Fibroblast of lung (primary cell): Measurements from ENCODE around the gene EPAS1. TPM values are rescaled to one million over a fixed set of nuclear protein-coding genes. Genes with fewer than 3 reads are reported as not detected.

Experiments
- DNase-seq, 2 donors: peaks; one replicate each; pipeline versions ENCODE4 v3.0.0 to v3.0.0-alpha.2; 2010; ENCODE audit warnings: low read depth in 2 of 2
- H2AFZ ChIP-seq: 2 replicates; pipeline ENCODE4 v1.5.1; 2012; ENCODE audit warnings: low read length, control low read depth, inconsistent platforms
- H3K27ac ChIP-seq: 2 replicates; pipeline ENCODE4 v1.5.1; 2011; ENCODE audit warnings: low read length, control low read depth; ENCODE audit not compliant: insufficient read depth
- H3K27me3 ChIP-seq: 2 replicates; pipeline ENCODE4 v1.5.1; 2011; ENCODE audit warnings: mild to moderate bottlenecking, low read length; ENCODE audit not compliant: control insufficient read depth, insufficient read depth
- H3K36me3 ChIP-seq: 2 replicates; pipeline ENCODE4 v1.5.1; 2011; ENCODE audit warnings: low read length; ENCODE audit not compliant: control insufficient read depth, insufficient read depth
- H3K4me1 ChIP-seq: 2 replicates; pipeline ENCODE4 v1.5.1; 2011; ENCODE audit warnings: low read length; ENCODE audit not compliant: control insufficient read depth, insufficient read depth; ENCODE audit errors: extremely low read depth
- H3K4me2 ChIP-seq: 2 replicates; pipeline ENCODE4 v1.5.1; 2011; ENCODE audit warnings: low read length, control low read depth; ENCODE audit not compliant: insufficient read depth; ENCODE audit errors: extremely low read depth
- H3K4me3 ChIP-seq, 4 experiments: fragments of 200-600 bp in 1 of 4; sonication (generic) in 1 of 4; replicated peaks in 1 of 4; 2 replicates each; pipeline ENCODE4 v1.5.1; 2011 to 2016; ENCODE audit warnings: low read length in 4 of 4, low read depth in 3 of 4, mild to moderate bottlenecking in 3 of 4, control low read depth in 2 of 4, inconsistent platforms in 1 of 4, mixed read lengths in 1 of 4; ENCODE audit not compliant: insufficient read depth in 1 of 4; ENCODE audit errors: control extremely low read depth in 1 of 4
- H3K79me2 ChIP-seq: 2 replicates; pipeline ENCODE4 v1.5.1; 2012; ENCODE audit warnings: mild to moderate bottlenecking, low read length, inconsistent platforms; ENCODE audit not compliant: control insufficient read depth, insufficient read depth
- H3K9ac ChIP-seq: 2 replicates; pipeline ENCODE4 v1.5.1; 2011; ENCODE audit warnings: mild to moderate bottlenecking, low read length, control low read depth; ENCODE audit not compliant: insufficient read depth
- H3K9me3 ChIP-seq: 2 replicates; pipeline ENCODE4 v1.5.1; 2012; ENCODE audit warnings: low read depth, low read length; ENCODE audit not compliant: control insufficient read depth, insufficient read depth
- H4K20me1 ChIP-seq: 2 replicates; pipeline ENCODE4 v1.5.1; 2011; ENCODE audit warnings: low read length; ENCODE audit not compliant: control insufficient read depth, insufficient read depth; ENCODE audit errors: extremely low read depth
- CTCF ChIP-seq, 2 donors: IDR thresholded peaks in 1 of 2; conservative IDR thresholded peaks in 1 of 2; 1 replicate in 1 of 2; 2 replicates in 1 of 2; pipeline ENCODE4 v1.5.1; 2011 to 2012; ENCODE audit warnings: low read length in 2 of 2, control low read depth in 1 of 2, inconsistent platforms in 1 of 2, low read depth in 1 of 2, mild to moderate bottlenecking in 1 of 2
- EZH2 ChIP-seq: IDR thresholded peaks from 2 replicates; pipeline ENCODE4 v1.5.1; 2012; ENCODE audit warnings: low read length, control low read depth, mild to moderate bottlenecking; ENCODE audit errors: missing control alignments
- polyA plus RNA-seq, 2 donors: library from polyadenylated mRNA; depleted of rRNA in 1 of 2; stranded (reverse) in 1 of 2; unstranded in 1 of 2; fragments of >200 nt; gene quantifications; 2 replicates each; pipeline ENCODE4 v1.2.1, GENCODE V29; 2011 to 2012; ENCODE audit warnings: missing spikeins in 1 of 2
- total RNA-seq: library from RNA; depleted of rRNA; stranded (reverse); fragments of >200 nt; gene quantifications from 2 replicates; pipeline ENCODE4 v1.2.1, GENCODE V29; 2014

EPAS1 gene
- total and polyA plus RNA-seq, 2 donors (not counting 1 experiment from before 2014, with no cell fraction given), result 120 to 941 TPM

- Histone ChIP-seq H3K27ac (no peak overlapping the region), H4K20me1 (peaks cover 2% of the 10 kb centered on the region), H3K9me3 (no peaks in the 10 kb centered on the region), H3K79me2 (peaks cover 89% of the 10 kb centered on the region), H2AFZ (no peak overlapping the region), H3K36me3 (no peaks in the 10 kb centered on the region), H3K4me1 (peaks cover 20% of the 10 kb centered on the region), H3K9ac (no peak overlapping the region), H3K4me2 (no peak overlapping the region), H3K27me3 (no peaks in the 10 kb centered on the region), H3K4me3 (no peak overlapping the region)
- TF ChIP-seq CTCF (conservative IDR thresholded peaks at IDR 0.05 in 1 of 2, IDR thresholded peaks at IDR 0.05 in 1 of 2; ENCODE audit: low read depth in 1 of 2, low read length in 2 of 2) (no peak), EZH2 (no peak)
- DNase-seq, result no peak
Observed at GRCh38 chr2:46305187-46305586, 8.0 kb downstream of the EPAS1 start.

GRCh38 chr2:46305767-46306166 is 8.6 kb downstream of the EPAS1 start:
- Histone ChIP-seq H3K27me3 (no peaks in the 10 kb centered on the region), H3K9me3 (no peaks in the 10 kb centered on the region), H2AFZ (no peak overlapping the region), H3K4me3 (no peak overlapping the region), H3K36me3 (no peaks in the 10 kb centered on the region), H3K27ac (no peak overlapping the region), H3K4me1 (peaks cover 20% of the 10 kb centered on the region), H3K9ac (no peak overlapping the region), H3K79me2 (peaks cover 86% of the 10 kb centered on the region), H3K4me2 (no peak overlapping the region), H4K20me1 (peaks cover 2% of the 10 kb centered on the region)
- TF ChIP-seq EZH2 (no peak), CTCF (conservative IDR thresholded peaks at IDR 0.05 in 1 of 2, IDR thresholded peaks at IDR 0.05 in 1 of 2; ENCODE audit: low read depth in 1 of 2, low read length in 2 of 2) (no peak)
- no peak for DNase-seq

GRCh38 chr2:46306330-46306751 is 9.1 kb downstream of the EPAS1 start:
- H3K4me2 ChIP-seq, result no peak overlapping the region
- TF ChIP-seq CTCF (conservative IDR thresholded peaks at IDR 0.05 in 1 of 2, IDR thresholded peaks at IDR 0.05 in 1 of 2; ENCODE audit: low read depth in 1 of 2, low read length in 2 of 2) (no peak), EZH2 (no peak)
- H3K4me3 ChIP-seq, result no peak overlapping the region
- no peaks in the 10 kb centered on the region for H3K36me3 ChIP-seq
- peaks cover 2% of the 10 kb centered on the region for H4K20me1 ChIP-seq
- no peak overlapping the region for H3K27ac ChIP-seq
- H2AFZ ChIP-seq, result no peak overlapping the region
- no peaks in the 10 kb centered on the region for H3K9me3 ChIP-seq
- peak in 1 of 2 donors; percentile 51 for DNase-seq
- no peak overlapping the region for H3K9ac ChIP-seq
- peaks cover 20% of the 10 kb centered on the region for H3K4me1 ChIP-seq
- peaks cover 83% of the 10 kb centered on the region for H3K79me2 ChIP-seq
- H3K27me3 ChIP-seq, result no peaks in the 10 kb centered on the region
